DMS79 (cell line): ENCODE results near the gene TBC1D32.
"Not testable (repeated sequence)": the region's sequence is repeated elsewhere in the genome, so short reads cannot be mapped to it uniquely, and the experiment has no call there.

Experiments used
- DNase-seq: peaks from one replicate; lab custom pipeline; 2025; lab: John Stamatoyannopoulos, UW

The TBC1D32 gene

GRCh38 chr6:121223212-121223611, 111.1 kb downstream of the TBC1D32 start:
- DNase-seq = no peak

DNA sequence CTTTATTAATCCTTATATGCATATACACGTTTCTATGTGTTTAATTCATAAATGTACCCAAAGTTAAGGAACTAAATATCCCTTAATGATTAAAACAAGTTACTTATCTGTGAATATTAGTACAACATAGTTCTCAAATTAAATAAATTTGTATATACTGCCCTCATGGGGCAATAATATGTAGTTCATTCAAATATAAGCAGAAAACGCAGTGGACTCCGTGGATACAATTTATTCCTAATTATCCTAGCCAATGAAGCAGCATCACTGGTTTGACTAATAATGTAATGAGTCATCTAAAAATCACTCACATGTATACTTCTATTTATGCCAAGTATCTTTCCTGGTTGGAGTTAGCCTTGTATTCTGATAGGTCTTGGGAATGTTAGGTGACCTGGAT, 111.6 kb downstream of the TBC1D32 start:
- no peak for DNase-seq

DNA sequence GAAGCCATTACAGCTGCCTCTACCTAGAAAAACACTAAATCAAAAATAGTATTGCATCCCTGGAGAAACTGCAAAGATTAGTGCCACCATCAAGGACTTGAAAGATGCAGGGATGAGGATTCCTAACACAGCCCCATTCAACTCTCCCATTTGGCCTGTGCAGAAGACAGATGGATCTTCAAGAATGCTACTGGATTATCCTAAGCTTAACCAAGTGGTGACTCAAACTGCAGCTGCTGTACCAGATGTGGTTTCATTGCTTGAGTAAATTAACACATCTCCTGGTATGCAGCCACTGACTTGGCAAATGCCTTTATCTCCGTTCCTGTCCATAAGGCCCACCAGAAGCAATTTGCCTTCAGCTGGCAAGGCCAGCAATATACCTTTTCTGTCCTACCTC, 117.4 kb downstream of the TBC1D32 start:
- DNase-seq = no peak

- not testable (repeated sequence) for DNase-seq
Measured at GRCh38 chr6:121213341-121213740, 120.9 kb downstream of the TBC1D32 start.

GRCh38 chr6:121210943-121211342, 123.3 kb downstream of the TBC1D32 start:
- no peak for DNase-seq

GRCh38 chr6:121205569-121205968, 128.7 kb downstream of the TBC1D32 start:
- DNase-seq = no peak

GRCh38 chr6:121201105-121201504, 133.2 kb downstream of the TBC1D32 start:
- DNase-seq = no peak

DNA sequence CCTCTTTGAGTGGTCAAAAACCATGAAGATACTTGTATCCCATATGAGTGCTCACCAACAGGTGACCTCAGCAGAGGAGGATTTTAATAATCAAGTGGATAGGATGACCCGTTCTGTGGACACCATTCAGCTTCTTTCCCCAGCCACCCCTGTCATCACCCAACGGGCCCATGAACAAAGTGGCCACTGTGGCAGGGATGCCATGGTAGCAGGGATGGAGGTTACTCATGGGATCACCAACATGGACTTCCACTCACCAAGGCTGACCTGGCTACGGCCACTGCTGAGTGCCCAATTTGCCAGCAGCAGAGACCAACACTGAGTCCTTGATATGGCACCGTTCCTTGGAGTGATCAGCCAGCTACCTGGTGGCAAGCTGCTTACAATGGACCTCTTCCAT, 138.2 kb downstream of the TBC1D32 start:
- not testable (repeated sequence) for DNase-seq

GRCh38 chr6:121190122-121190521, 144.2 kb downstream of the TBC1D32 start:
- no peak for DNase-seq

DNA sequence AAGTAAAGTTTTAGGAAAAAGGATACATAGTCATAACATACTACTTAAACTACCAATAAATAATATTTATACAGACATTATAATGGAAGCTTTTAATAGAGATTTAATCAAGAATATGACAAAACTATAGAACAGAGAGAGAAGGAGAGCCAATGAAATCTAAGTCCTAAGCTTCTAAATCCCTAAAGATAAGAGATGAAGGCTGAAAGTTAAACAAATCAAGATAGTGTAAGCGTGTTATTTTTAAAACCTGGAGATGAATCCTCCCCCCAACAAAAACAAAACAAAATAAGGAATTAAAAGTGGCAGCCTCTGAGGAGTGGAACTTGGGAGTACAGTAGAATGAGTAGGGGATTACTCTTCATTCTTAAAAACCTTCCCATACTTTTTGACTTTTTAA, 145.9 kb downstream of the TBC1D32 start:
- no peak for DNase-seq

- no peak for DNase-seq
Measured at GRCh38 chr6:121187833-121188200, 146.5 kb downstream of the TBC1D32 start.

- no peak for DNase-seq
Measured at GRCh38 chr6:121187200-121187832, 147.0 kb downstream of the TBC1D32 start.

- no peak for DNase-seq
Measured at GRCh38 chr6:121183742-121184141, 150.5 kb downstream of the TBC1D32 start.

DNA sequence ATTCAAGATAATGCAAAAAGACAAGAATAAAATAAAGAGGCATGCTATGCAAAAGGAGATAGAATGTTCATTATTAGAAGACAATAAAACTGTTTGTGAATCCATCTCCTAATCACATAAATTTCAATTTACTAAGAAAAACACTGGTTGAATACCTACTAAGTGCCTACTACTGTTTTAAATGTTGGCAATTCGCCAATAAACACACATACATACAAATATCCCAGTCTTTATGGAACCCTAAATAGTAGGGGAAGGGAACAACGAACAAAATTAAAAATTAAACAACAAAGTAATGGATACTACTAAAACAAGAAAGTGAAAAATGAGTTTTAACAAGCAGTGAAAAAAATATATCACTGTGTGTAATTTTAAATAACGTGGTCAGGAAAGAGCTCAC, 158.5 kb downstream of the TBC1D32 start:
- no peak for DNase-seq

DNA sequence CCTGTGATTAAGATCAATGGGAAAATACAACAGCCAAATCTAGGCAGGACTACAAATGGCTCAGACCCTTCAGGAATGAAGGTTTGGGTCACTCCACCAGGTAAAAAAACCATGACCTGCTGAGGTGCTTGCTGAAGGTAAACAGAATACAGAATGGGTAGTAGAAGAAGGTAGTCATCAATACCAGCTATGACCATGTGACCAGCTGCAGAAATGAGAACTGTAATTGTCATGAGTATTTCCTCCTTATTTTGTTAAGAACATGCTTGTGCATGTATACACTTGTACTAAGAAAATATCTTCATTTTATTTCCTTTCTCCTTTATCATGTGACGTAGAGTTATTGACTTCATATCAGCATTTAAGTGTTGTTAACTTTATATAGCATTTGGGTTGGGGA, 161.8 kb downstream of the TBC1D32 start:
- not testable (repeated sequence) for DNase-seq

- no peak for DNase-seq
Measured at GRCh38 chr6:121171879-121172278, 162.4 kb downstream of the TBC1D32 start.

GRCh38 chr6:121161886-121162285, 172.4 kb downstream of the TBC1D32 start:
- no peak for DNase-seq

GRCh38 chr6:121160276-121160675, 174.0 kb downstream of the TBC1D32 start:
- DNase-seq = no peak

- DNase-seq = no peak
Measured at GRCh38 chr6:121158891-121159290, 175.4 kb downstream of the TBC1D32 start.

DNA sequence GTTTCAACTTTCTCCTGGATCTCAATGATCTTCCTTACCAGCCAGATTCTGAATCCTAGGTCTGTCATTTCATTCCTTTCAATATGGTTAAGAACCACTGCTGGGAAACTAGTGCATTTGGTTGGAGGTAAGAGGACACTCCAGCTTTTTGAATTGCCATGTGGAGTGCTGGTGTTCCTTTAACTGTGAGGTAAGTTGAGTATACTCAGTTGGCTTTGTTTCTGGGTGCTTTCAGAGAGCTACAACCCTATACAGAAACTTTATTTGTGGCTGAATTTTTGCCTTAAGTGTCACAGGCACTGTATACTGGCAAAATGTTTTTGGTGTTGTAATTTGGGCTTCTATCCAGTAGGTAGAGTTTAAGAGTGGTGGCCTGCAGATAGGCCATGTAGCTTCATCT, 175.8 kb downstream of the TBC1D32 start:
- no peak for DNase-seq

- no peak for DNase-seq
Measured at GRCh38 chr6:121157906-121158305, 176.4 kb downstream of the TBC1D32 start.

DNA sequence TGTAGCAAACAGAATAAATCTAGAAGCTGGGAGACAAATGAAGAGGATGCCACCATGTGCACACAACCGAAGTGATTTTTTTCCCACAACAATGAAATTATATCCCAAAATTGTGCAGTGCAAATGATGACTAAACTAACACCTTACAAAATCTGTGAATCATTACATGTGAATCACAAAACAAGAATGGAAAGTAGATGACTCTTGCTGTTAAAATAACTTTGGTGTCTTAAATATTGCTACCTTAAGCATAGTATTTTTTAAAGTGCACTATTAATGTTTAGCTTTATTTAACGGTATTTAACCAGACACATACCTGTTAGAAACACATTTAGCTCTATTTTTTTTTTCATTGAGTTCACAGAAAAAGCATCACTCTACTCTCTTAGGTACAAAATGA, 190.8 kb downstream of the TBC1D32 start:
- DNase-seq = no peak

DNA sequence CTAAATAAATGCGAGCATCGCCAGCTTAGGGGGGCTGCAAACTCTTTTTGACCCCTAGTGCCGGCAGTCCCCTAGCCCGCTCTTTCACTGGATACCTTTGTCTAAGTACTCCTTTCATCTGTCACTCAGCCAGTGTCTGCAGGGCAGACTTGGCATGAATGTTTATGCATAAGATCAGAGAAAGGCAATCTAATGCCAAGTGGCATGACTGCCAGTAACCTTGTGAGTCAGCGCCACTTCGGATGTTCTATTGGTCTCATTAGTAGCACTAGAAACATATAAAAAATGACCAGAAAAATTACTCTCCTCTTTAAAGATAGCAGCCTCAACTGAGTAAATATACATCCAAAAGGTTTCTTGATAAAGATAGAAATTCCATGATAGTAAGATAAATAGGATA, 192.2 kb downstream of the TBC1D32 start:
- no peak for DNase-seq

DNA sequence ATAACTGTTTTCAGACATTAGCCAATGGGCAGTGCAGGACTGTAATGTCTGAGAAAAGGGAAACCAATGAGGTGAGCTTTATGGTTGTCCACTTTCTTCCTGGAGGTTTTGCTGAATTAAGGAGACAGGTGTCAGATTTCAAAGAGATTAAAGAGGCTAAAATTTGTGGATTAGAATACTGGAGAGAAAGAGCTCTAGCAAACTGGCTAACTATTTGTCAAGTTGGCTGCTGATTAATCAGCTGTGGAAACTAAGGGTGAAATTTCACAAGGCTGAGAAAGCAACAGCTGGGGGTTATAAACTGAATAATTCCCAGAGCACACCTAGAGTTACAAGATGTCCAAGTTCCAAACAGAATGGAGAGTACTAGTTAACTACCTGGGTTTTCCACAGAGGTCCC, 198.9 kb downstream of the TBC1D32 start:
- DNase-seq = no peak

GRCh38 chr6:121134922-121135321, 199.4 kb downstream of the TBC1D32 start:
- DNase-seq = no peak
